ENCODE results near the gene MRC2.

The MRC2 gene

DNA sequence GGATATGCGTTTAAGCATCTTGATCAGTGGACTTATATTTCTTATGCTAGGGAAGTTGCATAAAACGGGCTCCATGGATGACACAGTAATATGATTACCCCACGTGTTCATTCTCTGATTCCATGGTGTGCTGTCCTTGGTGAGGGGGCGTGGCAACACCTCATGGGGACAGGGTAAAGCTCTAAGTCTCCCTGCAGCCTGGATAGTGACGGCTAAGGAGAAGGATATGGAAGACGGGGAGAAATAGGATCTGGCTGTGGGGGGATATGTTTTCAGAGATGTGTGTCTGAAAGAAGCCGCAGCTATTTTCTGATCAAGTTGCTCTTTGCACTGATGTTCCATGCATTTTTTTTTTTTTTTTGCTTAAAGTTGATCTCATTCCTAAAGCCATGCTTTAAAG, 96.4 kb downstream of the MRC2 start:
- no peak overlapping the region for H3K9ac ChIP-seq
- H3K36me3 ChIP-seq (ENCODE audit: control insufficient read depth, insufficient read depth, low read length): no peaks in the 10 kb centered on the region

DNA sequence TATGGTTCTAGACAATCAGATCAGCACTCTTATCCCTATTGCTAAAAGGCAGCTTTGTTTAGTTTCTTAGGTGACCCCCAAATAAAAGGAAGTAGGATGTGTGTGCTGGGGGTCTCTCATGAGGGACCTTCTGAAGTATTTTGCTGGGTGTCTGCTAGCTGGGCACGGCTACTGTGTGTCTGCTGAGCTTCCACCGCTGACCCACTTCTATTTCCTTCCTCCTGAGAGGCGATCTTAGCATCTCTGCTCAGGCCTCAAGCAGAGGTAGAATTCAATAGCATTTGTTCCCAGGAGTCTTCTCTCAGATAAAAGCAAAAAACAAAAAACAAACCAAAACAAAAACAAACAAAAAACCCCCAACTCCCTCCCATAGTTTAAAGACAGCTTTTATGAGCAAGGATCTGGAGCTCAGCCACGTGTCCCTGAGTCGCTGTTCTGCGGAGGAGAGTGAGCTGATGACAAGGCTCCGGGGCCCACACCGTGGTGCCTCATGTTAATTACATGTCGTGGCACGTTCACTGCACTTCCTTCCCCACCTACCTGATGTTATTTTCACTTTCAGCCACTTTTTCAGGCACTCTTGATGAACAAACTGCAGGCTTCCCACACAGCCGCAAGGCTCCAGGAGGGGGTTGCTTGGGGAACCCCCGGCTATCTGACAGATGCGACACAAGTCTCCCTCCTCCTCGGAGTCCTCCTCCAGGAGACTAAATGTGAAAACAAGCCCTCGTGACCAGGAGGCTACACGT, 97.1 kb downstream of the MRC2 start:
- Histone ChIP-seq H3K36me3 (ENCODE audit: control insufficient read depth, insufficient read depth, low read length) (no peaks in the 10 kb centered on the region), H3K27ac (no peak overlapping the region), H3K4me2 (ENCODE audit: low read length) (no peak overlapping the region), H2AFZ (peak overlapping the region; percentile 73), H3K27me3 (ENCODE audit: control insufficient read depth, insufficient read depth, low read length) (no peaks in the 10 kb centered on the region), H3K4me1 (peaks cover 20% of the 10 kb centered on the region), H3K79me2 (no peaks in the 10 kb centered on the region), H3K9ac (no peak overlapping the region), H3K9me3 (ENCODE audit: control insufficient read depth, low read length) (no peaks in the 10 kb centered on the region), H3K4me3 (ENCODE audit: low read depth, low read length) (no peak overlapping the region)
- TF ChIP-seq, protein P1, sequence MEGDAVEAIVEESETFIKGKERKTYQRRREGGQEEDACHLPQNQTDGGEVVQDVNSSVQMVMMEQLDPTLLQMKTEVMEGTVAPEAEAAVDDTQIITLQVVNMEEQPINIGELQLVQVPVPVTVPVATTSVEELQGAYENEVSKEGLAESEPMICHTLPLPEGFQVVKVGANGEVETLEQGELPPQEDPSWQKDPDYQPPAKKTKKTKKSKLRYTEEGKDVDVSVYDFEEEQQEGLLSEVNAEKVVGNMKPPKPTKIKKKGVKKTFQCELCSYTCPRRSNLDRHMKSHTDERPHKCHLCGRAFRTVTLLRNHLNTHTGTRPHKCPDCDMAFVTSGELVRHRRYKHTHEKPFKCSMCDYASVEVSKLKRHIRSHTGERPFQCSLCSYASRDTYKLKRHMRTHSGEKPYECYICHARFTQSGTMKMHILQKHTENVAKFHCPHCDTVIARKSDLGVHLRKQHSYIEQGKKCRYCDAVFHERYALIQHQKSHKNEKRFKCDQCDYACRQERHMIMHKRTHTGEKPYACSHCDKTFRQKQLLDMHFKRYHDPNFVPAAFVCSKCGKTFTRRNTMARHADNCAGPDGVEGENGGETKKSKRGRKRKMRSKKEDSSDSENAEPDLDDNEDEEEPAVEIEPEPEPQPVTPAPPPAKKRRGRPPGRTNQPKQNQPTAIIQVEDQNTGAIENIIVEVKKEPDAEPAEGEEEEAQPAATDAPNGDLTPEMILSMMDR (IDR thresholded peaks at IDR 0.05): no peak

More for the DNA sequence above, 96.4 kb downstream of the MRC2 start:
- peaks cover 21% of the 10 kb centered on the region for H3K4me1 ChIP-seq
- TF ChIP-seq, protein P1 (IDR thresholded peaks at IDR 0.05): no peak
- no peaks in the 10 kb centered on the region for H3K79me2 ChIP-seq
- no peaks in the 10 kb centered on the region for H3K9me3 ChIP-seq (ENCODE audit: control insufficient read depth, low read length)
- no peaks in the 10 kb centered on the region for H3K27me3 ChIP-seq (ENCODE audit: control insufficient read depth, insufficient read depth, low read length)
- no peak overlapping the region for H3K4me3 ChIP-seq (ENCODE audit: low read depth, low read length)
- H2AFZ ChIP-seq: no peak overlapping the region
- no peak overlapping the region for H3K27ac ChIP-seq
- no peak overlapping the region for H3K4me2 ChIP-seq (ENCODE audit: low read length)

DNA sequence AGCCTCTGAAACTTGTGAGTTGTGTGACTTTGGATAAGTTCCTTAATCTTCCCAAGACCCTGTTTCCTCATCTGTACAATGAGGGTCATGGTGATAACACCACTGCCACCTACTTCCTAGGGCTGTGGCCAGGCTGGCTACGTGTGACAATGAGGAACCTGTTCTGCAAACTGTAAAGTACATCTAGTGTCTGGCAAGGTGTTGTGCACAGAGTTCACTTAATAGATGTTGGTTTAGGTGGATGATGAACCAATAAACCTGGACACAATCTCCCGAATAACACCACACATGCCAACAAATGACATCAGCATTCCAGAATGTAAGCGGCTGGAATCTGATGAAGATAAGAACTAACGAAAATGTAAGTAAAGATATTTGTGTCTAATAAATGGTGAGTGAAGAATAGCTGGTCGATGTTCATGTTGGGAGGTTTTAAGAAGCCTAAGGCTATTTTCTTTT, 98.3 kb downstream of the MRC2 start:
- Histone ChIP-seq H3K79me2 (no peaks in the 10 kb centered on the region), H3K9ac (no peak overlapping the region), H3K4me1 (peaks cover 20% of the 10 kb centered on the region), H3K4me2 (ENCODE audit: low read length) (peak overlapping the region; percentile 52), H2AFZ (peak overlapping the region; percentile 0), H3K9me3 (ENCODE audit: control insufficient read depth, low read length) (no peaks in the 10 kb centered on the region), H3K4me3 (ENCODE audit: low read depth, low read length) (no peak overlapping the region), H3K36me3 (ENCODE audit: control insufficient read depth, insufficient read depth, low read length) (no peaks in the 10 kb centered on the region), H3K27me3 (ENCODE audit: control insufficient read depth, insufficient read depth, low read length) (no peaks in the 10 kb centered on the region), H3K27ac (no peak overlapping the region)
- TF ChIP-seq, protein P1 (IDR thresholded peaks at IDR 0.05): no peak

DNA sequence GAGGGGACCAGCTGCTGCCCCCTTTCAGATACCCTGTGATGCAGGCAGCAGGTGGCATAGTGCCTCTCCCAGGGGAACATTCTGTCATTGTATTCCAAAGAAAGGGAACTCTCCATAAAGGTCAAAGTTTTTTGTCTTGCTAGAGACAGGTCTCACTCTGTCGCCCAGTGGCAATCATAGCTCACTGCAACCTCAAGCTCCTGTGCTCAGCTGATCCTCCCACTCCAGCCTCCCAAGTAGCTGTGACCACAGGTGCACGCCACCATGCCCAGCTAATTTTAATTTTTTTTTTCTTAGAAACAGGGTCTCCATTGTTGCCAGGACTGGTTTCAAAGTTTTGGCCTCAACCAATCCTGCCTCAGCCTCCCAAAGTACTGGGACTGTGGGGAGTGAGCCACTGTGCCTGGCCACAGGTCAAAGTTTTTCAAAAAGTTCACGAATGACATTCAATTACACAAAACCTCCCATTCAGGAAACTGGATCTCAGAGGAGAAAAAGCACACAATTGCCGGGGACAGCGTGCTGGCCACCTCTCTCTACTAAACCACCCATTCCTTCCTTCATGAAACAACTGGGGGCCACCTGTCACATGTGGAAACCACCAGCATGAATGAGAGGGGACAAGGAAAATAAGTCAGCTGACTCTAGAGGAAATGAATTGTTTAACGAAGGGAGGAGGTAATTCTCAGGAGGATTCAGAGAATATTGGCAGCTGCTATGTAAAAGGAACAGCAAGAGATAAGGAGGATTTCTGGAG, 100.6 kb downstream of the MRC2 start:
- Histone ChIP-seq H3K9me3 (ENCODE audit: control insufficient read depth, low read length) (no peaks in the 10 kb centered on the region), H3K4me1 (peaks cover 13% of the 10 kb centered on the region), H2AFZ (no peak overlapping the region), H3K4me3 (ENCODE audit: low read depth, low read length) (no peak overlapping the region), H3K9ac (no peak overlapping the region), H3K27ac (no peak overlapping the region), H3K79me2 (no peaks in the 10 kb centered on the region), H3K27me3 (ENCODE audit: control insufficient read depth, insufficient read depth, low read length) (no peaks in the 10 kb centered on the region), H3K4me2 (ENCODE audit: low read length) (no peak overlapping the region), H3K36me3 (ENCODE audit: control insufficient read depth, insufficient read depth, low read length) (no peaks in the 10 kb centered on the region)
- TF ChIP-seq, protein P1 (IDR thresholded peaks at IDR 0.05): no peak
